GM18951 (cell line): Measurements from ENCODE around the gene UHRF2.
"Not testable (repeated sequence)": the region's sequence is repeated elsewhere in the genome, so short reads cannot be mapped to it uniquely, and the experiment has no call there.

Experiments
- POLR2A ChIP-seq: IDR thresholded peaks from 4 replicates; pipeline ENCODE4 v1.6.1; 2011; ENCODE audit warnings: mild to moderate bottlenecking; ENCODE audit not compliant: insufficient read length, insufficient read depth; ENCODE audit errors: extremely low read depth
- in situ Hi-C: fragments of 300-500 bp; cut with MboI; formaldehyde crosslinking; loops from one replicate; pipeline ENCODE4 v1.12.0; 2022; ENCODE audit warnings: low sequenced_read_pairs, mixed read lengths, inconsistent platforms; ENCODE audit not compliant: unreplicated experiment

Gene UHRF2

DNA sequence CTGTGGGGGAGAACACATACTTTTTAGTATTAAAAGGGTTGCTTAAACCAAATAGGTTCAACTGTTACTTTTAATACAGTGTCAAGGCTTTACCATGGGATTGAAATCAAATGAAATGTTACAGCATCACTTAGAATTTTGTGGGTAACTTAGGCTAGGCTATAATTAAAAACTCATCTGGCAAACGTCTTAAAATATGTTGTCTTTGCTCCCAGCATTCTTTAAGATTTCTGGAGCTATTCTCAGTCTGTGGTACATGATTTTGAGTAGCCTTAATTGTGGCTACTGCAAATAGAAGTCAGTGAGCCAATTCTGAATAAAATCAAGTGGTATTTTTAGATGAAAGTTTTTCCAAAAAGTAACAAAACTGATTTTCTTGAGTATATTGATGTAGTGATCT, 30.7 kb downstream of the UHRF2 start:
- TF ChIP-seq POLR2A, result no peak
- in situ Hi-C loops, result no loop called here

DNA sequence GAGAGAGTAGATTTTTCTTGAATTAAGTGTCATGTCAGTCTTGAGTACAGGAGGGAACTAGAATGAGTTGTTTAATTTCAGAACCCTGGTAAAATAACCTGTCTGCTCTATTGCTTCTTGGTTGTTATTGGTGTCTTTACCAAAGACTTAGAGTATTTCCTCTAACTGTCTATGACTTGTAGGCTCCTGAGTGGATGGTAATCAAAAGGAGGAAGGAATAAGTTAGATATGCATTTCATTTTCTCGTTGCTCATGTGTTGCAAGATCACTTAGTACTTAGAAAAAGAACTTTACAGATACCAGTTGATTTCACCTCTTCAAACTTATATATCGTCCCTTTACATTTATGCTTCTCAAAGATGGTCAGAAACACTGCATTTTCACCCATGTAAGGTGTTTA, 31.1 kb downstream of the UHRF2 start:
- in situ Hi-C loops, result no loop called here
- no peak for TF ChIP-seq POLR2A

DNA sequence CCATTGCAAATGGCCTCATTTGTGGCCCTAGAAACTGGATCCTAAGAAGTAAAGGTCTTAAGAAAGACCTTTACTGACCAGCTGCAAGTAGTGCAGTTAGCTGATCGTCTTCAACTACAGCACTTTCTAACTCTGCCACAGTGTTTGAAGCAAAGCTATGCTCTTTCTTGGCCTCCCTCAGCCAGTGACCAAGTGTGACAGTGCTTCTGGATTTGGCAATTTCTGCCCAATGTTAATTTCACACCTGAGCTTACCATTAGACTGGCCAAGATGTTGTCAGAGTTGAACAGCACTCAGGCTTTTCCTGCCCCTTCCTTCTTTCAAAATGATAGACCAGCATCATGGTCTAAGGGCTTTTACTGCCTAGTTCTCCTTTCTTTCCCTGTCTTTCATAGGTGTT, 36.1 kb downstream of the UHRF2 start:
- TF ChIP-seq POLR2A, result no peak
- in situ Hi-C loops, result no loop called here

DNA sequence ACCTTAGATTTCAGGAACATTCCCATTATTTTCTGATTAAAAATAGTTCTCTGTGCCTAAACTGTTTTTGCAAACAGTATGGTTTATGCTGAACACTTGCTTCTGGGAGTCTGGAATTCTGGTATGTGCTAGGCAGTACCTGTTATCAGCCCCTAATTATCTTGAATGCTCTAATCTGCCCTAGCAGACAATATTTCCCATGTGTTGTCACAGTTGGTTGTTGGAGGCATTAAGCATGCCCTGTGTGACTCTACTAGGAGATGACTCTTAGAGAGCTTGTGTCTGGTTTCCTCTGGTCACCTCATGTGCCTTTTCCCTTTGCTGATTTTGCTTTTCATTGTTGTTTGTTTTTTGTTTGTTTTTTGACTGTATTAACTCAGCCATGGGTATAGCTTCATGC, 36.6 kb downstream of the UHRF2 start:
- TF ChIP-seq POLR2A, result no peak
- in situ Hi-C loops, result no loop called here

DNA sequence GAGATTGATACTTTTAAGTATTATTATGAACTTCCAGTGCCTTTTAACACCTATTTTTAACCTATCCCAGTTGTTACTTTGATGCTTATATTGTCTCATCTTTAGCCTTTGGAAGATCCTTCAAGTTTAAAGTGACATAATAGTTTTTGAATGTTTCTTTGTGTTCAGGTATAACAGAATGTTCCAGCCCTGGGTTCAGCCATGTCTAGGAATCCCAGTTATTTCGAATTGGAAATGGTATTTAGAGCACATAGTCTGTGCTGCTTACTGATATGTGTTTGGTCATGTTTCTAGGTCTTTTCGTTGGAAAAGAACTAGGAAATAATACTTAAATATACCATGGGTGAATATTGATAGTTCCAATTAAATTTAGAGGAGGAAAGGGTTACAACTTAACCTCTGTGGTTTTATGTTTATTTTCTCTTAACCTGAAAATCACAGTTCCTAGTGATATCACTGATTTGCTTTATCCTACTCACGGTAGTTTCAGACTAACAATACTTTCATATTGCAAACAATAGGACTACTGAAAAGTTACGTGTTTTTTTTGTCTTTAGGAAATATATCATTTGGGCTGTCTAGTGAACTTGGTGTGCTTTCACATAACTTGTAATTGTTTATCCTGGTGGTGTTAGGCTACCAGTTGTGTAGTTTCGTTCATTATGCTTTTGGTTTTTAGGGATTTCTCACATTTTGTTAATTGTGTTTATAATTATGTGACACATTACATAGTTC, 37.8 kb downstream of the UHRF2 start:
- in situ Hi-C loops, result no loop called here
- TF ChIP-seq POLR2A, result no peak

DNA sequence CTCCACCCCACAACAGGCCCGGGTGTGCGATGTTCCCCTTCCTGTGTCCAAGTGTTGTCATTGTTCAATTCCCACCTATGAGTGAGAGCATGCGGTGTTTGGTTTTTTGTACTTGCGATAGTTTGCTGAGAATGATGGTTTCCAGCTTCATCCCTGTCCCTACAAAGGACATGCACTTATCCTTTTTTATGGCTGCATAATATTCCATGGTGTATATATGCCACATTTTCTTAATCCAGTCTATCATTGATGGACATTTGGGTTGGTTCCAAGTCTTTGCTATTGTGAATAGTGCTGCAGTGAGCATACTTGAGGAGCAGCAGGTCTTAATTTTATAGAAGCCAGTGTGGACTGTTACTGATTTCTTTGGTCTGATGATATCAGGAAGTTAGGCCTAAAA, 42.3 kb downstream of the UHRF2 start:
- in situ Hi-C loops, result not testable (repeated sequence)

DNA sequence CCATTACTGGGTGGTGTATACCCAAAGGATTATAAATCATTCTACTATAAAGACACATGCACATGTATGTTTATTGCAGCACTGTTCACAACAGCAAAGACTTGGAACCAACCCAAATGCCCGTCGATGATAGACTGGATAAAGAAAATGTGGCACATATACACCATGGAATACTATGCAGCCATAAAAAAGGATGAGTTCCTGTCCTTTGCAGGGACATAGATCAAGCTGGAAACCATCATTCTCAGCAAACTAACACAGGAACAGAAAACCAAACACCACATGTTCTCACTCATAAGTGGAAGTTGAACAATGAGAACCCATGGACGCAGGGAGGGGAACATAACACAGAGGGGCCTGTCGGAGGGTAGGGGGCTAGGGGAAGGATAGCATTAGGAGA, 45.7 kb downstream of the UHRF2 start:
- in situ Hi-C loops, result not testable (repeated sequence)

DNA sequence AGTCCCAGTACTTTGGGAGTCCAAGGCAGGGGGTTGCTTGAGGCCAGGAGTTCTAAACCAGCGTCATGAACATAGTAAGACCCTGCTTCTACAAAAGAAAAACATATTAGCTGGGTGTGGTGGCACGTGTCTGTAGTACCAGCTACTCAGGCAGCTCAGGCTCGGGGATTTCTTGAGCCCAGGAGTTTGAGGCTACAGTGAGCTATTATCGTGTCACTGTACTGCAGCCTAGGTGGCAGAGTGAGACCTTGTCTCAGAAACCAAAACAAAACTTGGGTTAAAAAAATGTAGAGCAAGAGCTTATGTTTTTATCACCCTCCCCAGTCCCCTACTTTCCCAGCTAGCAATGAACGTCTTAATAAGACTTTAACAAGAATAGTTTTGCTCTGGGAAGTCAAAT, 46.7 kb downstream of the UHRF2 start:
- no peak for TF ChIP-seq POLR2A
- in situ Hi-C loops, result no loop called here

DNA sequence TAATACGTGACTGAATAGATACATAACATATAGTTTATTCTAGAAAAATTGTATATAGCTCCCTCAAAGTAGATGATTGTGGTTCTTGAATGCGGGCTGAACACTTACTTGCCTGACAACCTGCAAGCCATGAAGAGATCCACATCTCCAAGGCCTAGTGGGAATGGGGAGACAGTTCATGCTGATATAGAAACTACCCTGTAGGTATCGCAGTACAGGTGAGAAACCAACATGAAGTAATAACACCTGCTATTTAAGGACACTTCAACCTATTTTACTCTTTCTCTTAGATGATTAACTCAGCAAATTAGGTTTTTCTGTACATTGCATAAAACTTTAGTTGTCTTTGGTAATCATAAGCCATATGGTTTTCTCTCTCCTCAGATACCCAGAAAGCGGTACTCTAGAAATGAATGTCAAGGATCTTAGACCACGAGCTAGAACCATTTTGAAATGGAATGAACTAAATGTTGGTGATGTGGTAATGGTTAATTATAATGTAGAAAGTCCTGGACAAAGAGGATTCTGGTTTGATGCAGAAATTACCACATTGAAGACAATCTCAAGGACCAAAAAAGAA, 47.3 kb downstream of the UHRF2 start:
- in situ Hi-C loops, result no loop called here
- TF ChIP-seq POLR2A, result no peak

DNA sequence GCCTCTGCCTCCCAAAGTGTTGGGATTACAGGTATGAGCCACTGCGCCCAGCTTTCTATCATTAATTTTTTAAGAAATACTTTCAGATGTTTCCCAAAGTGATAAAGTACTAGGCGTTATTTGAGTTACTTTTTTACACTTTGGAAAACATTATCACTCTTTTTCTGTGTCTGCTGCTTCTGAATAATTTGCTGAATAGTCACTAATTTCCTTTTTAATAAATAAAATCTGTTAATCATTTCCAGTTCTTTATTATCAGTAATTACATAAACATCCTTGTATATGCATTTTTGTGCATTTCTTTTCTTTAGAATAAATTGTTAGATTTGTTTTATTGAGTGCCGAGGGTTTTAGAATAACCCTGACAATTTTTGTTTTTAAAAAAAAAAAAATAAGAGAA, 48.6 kb downstream of the UHRF2 start:
- in situ Hi-C loops, result no loop called here

DNA sequence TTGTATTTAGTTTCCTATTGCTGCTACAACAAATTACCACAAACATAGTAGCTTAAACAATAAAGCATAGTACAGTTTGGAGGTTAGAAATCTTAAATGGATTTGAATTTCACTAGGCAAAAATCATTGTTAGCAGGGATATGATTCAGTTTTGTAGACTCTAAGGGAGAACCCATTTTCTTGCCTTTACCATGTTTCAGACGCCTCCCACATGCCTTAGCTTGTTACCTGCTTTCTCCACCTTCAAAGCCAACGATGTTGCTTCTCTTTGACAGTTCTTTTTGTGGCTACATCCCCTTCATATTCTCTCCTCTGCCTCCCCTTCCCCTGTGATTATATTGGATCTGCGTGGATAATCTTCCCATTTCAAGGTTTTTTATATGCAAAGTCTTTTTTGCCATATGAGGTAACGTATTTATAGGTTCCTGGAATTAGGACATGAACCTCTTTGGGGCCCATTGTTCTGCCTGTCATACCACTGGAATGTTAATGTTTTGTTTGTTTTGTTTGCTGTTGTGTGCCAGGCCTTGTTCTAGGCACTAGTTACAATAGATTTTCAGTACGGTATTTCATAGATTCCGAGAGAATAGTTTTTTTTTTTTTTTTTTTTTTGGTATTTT, 54.1 kb downstream of the UHRF2 start:
- in situ Hi-C loops, result no loop called here
- no peak for TF ChIP-seq POLR2A

More for the DNA sequence above, 48.6 kb downstream of the UHRF2 start:
- TF ChIP-seq POLR2A, result no peak

DNA sequence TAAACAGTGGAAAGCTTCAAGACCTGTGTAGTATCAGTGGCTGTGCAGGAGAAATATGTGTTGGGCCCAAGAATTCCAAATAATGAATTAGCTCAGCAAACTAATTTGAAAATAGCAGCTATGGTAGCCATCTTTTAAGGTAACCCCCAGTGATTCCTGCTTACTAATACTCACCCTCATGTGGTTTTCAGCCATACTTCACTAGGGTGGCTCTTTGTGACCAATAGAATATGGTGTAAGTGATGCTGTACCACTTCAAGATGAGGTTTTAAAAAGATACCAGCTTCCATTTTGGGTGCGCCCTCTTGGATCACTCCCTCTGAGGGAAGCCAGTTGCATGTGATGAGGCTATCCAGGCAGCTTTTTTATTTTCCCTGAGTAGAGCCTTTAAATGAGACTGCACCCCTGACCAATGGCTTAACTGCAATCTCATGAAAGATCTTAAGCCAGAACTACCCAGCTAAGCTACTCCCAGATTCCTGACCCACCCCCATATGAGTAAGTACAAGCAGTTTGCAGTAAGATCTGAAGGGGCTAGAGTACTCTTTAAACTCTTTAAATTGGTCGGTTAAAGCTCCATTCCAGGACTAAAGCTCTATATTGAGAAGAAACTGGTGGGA, 58.3 kb downstream of the UHRF2 start:
- TF ChIP-seq POLR2A, result no peak
- in situ Hi-C loops, result no loop called here

DNA sequence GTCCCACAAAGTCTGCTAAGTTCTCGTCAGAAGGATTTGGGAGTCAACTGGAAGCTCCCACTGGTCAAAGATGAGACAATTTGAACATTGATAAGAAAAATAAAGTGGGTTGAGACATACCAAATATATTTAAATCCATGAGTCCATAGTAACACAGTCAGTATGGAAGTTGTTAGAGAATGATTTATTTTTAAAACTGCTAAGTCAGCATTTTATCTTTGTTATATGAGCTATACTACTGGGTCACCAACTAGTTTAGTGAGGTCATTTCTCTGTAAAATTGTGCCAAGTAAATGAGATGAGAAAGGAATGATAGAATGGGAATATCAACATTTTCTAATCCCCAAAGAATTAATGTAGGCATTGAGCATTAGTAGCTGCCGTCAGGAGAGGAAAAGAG, 60.2 kb downstream of the UHRF2 start:
- in situ Hi-C loops, result no loop called here
- TF ChIP-seq POLR2A, result no peak

DNA sequence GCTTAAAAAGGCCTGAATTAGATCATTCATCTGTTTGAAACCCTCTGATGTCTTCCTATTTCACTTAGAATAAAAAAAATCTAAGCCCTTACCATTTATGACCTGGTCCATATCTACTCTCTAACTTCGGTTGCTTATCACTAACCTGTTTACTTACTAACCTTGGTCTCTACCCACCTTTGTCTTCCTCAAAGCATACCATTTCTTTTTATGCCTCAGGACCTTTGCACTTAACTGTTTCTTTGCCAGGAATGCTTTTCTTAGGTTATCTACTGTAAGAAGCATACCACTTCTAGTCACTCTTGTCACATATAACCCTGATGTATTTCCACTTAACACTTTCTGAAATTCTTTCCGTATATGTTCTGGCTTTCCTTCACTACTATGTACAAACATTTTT, 67.0 kb downstream of the UHRF2 start:
- in situ Hi-C loops, result loop anchor here (25.0 kb wide), 1 partner anchor 118 kb away; no protein-coding TSS in a partner anchor
- no peak for TF ChIP-seq POLR2A
